Measurements from ENCODE around the gene G0S2.

- TF ChIP-seq CTCF (IDR thresholded peaks at IDR 0.05), result no peak
- no peak for TF ChIP-seq POLR2A (IDR thresholded peaks at IDR 0.05)
Observed at GRCh38 chr1:209626346-209627026, 48.7 kb upstream of the G0S2 start.
